WTC11 (cell line): Measurements from ENCODE around the gene NDRG4. TPM values are rescaled to one million over a fixed set of nuclear protein-coding genes. Genes with fewer than 3 reads are reported as not detected.

Experiments used
- ATAC-seq: fragments of 200-7000 bp; cut with Tn5 transposase; 2 replicates; pipeline ENCODE4 v1.10.0; 2021; ENCODE audit warnings: mild to moderate bottlenecking, moderate library complexity
- CTCF ChIA-PET: fragments of 300-600 bp; sonication (Branson Sonifier 250); formaldehyde crosslinking; loops from one replicate; lab custom pipeline; 2021; ENCODE audit warnings: antibody characterized with exemption; lab: Charles Lee
- POLR2A ChIA-PET: fragments of 350-600 bp; sonication (Branson Sonifier 250); formaldehyde crosslinking; loops from one replicate; lab custom pipeline; 2021; ENCODE audit warnings: antibody characterized with exemption; lab: Charles Lee
- DNase-seq: peaks from one replicate; pipeline ENCODE4 v3.0.0; 2021; ENCODE audit warnings: low spot score
- H3K27ac Mint-ChIP-seq: 2 replicates; pipeline ENCODE4 v1.8.0; 2021; ENCODE audit warnings: mixed read lengths
- H3K27me3 Mint-ChIP-seq: 2 replicates; pipeline ENCODE4 v1.8.0; 2021; ENCODE audit warnings: low read depth, mild to moderate bottlenecking, moderate library complexity, mixed read lengths
- H3K36me3 Mint-ChIP-seq: 2 replicates; pipeline ENCODE4 v1.8.0; 2021; ENCODE audit warnings: mixed read lengths
- H3K4me1 Mint-ChIP-seq: 2 replicates; pipeline ENCODE4 v1.8.0; 2022; ENCODE audit warnings: mixed read lengths
- H3K4me3 Mint-ChIP-seq: 2 replicates; pipeline ENCODE4 v1.8.0; 2021; ENCODE audit warnings: mild to moderate bottlenecking, moderate library complexity, mixed read lengths
- H3K9me3 Mint-ChIP-seq: 2 replicates; pipeline ENCODE4 v1.8.0; 2021; ENCODE audit warnings: mixed read lengths
- CREB1 ChIP-seq: sonication (generic); formaldehyde crosslinking; IDR thresholded peaks from 2 replicates; pipeline ENCODE4 v1.8.0; 2023; ENCODE audit warnings: mild to moderate bottlenecking, missing genetic modification reagents
- CREM ChIP-seq: sonication (generic); formaldehyde crosslinking; IDR thresholded peaks from 2 replicates; pipeline ENCODE4 v1.8.1; 2022; ENCODE audit warnings: mild to moderate bottlenecking, missing genetic modification reagents, moderate library complexity
- EMX1 ChIP-seq: fragments of 250-450 bp; sonication (Bioruptor Pico); IDR thresholded peaks from 2 replicates; pipeline ENCODE4 v1.8.0; 2021; ENCODE audit warnings: mild to moderate bottlenecking
- ESRRA ChIP-seq: sonication (generic); formaldehyde crosslinking; IDR thresholded peaks from 2 replicates; pipeline ENCODE4 v1.8.1; 2022; ENCODE audit warnings: mild to moderate bottlenecking, missing genetic modification reagents, borderline replicate concordance
- FOXK1 ChIP-seq: sonication (generic); formaldehyde crosslinking; IDR thresholded peaks from 2 replicates; pipeline ENCODE4 v1.8.0; 2022; ENCODE audit warnings: mild to moderate bottlenecking, moderate library complexity, missing genetic modification reagents
- GABPB1 ChIP-seq: sonication (generic); formaldehyde crosslinking; IDR thresholded peaks from 2 replicates; pipeline ENCODE4 v1.8.1; 2023; ENCODE audit warnings: mild to moderate bottlenecking, missing genetic modification reagents
- JUN ChIP-seq: sonication (generic); formaldehyde crosslinking; IDR thresholded peaks from 2 replicates; pipeline ENCODE4 v1.8.0; 2023; ENCODE audit warnings: mild to moderate bottlenecking, missing genetic modification reagents
- KAT7 ChIP-seq: sonication (generic); formaldehyde crosslinking; IDR thresholded peaks from 2 replicates; pipeline ENCODE4 v1.8.1; 2023; ENCODE audit warnings: missing genetic modification reagents, mild to moderate bottlenecking, borderline replicate concordance
- NFATC4 ChIP-seq: fragments of 250-450 bp; sonication (Bioruptor Pico); IDR thresholded peaks from 2 replicates; pipeline ENCODE4 v1.9.0; 2021; ENCODE audit warnings: mild to moderate bottlenecking
- NR2C2 ChIP-seq: sonication (generic); formaldehyde crosslinking; IDR thresholded peaks from 2 replicates; pipeline ENCODE4 v1.8.0; 2022; ENCODE audit warnings: mild to moderate bottlenecking, missing genetic modification reagents
- NR3C1 ChIP-seq: sonication (generic); formaldehyde crosslinking; conservative IDR thresholded peaks from 2 replicates; pipeline ENCODE4 v1.8.1; 2023; ENCODE audit warnings: low read depth, mild to moderate bottlenecking, missing genetic modification reagents
- SMAD3 ChIP-seq: sonication (generic); formaldehyde crosslinking; IDR thresholded peaks from 2 replicates; pipeline ENCODE4 v1.8.0; 2022; ENCODE audit warnings: missing genetic modification reagents, mild to moderate bottlenecking, borderline replicate concordance
- TEAD4 ChIP-seq: sonication (generic); formaldehyde crosslinking; IDR thresholded peaks from 2 replicates; pipeline ENCODE4 v1.8.0; 2022; ENCODE audit warnings: mild to moderate bottlenecking, missing genetic modification reagents
- ZNF138 ChIP-seq: sonication (generic); formaldehyde crosslinking; conservative IDR thresholded peaks from 2 replicates; pipeline ENCODE4 v1.8.1; 2022; ENCODE audit warnings: mild to moderate bottlenecking, moderate library complexity, missing genetic modification reagents
- ZNF317 ChIP-seq: sonication (generic); formaldehyde crosslinking; IDR thresholded peaks from 2 replicates; pipeline ENCODE4 v1.8.1; 2023; ENCODE audit warnings: low read depth, mild to moderate bottlenecking, moderate library complexity, missing genetic modification reagents, borderline replicate concordance
- ZNF396 ChIP-seq: fragments of 250-450 bp; sonication (Bioruptor Pico); IDR thresholded peaks from 2 replicates; pipeline ENCODE4 v1.8.0; 2021; ENCODE audit warnings: mild to moderate bottlenecking, moderate library complexity, borderline replicate concordance
- ZNF416 ChIP-seq: fragments of 250-450 bp; sonication (Bioruptor Pico); IDR thresholded peaks from 2 replicates; pipeline ENCODE4 v1.9.0; 2021; ENCODE audit warnings: mild to moderate bottlenecking, inconsistent platforms
- total RNA-seq: library from RNA; stranded (reverse); gene quantifications from 3 replicates; pipeline ENCODE4 v1.2.3, GENCODE V29; 2021
- TF ChIP-seq, protein P1 (sequence below): sonication (generic); formaldehyde crosslinking; conservative IDR thresholded peaks from 2 replicates; pipeline ENCODE4 v1.8.1; 2023; ENCODE audit warnings: mild to moderate bottlenecking, low read depth, missing genetic modification reagents, moderate library complexity
- TF ChIP-seq, protein P2 (sequence below): fragments of 250-450 bp; sonication (Bioruptor Pico); IDR thresholded peaks from 2 replicates; pipeline ENCODE4 v1.9.0; 2021; ENCODE audit warnings: moderate library complexity, mild to moderate bottlenecking, inconsistent platforms, borderline replicate concordance
- TF ChIP-seq, protein P3 (sequence below): fragments of 250-450 bp; sonication (Bioruptor Pico); IDR thresholded peaks from 2 replicates; pipeline ENCODE4 v1.9.0; 2021; ENCODE audit warnings: mild to moderate bottlenecking
- TF ChIP-seq, protein P4 (sequence below): fragments of 250-450 bp; sonication (Bioruptor Pico); IDR thresholded peaks from 2 replicates; pipeline ENCODE4 v1.8.0; 2021; ENCODE audit warnings: mild to moderate bottlenecking
- TF ChIP-seq, protein P5 (sequence below): sonication (generic); formaldehyde crosslinking; IDR thresholded peaks from 2 replicates; pipeline ENCODE4 v1.8.1; 2022; ENCODE audit warnings: low read depth, mild to moderate bottlenecking, moderate library complexity, missing genetic modification reagents, borderline replicate concordance
- TF ChIP-seq, protein P6 (sequence below): sonication (generic); formaldehyde crosslinking; IDR thresholded peaks from 2 replicates; pipeline ENCODE4 v1.8.1; 2023; ENCODE audit warnings: mild to moderate bottlenecking, missing genetic modification reagents
- TF ChIP-seq, protein P7 (sequence below): fragments of 250-450 bp; sonication (Bioruptor Pico); IDR thresholded peaks from 2 replicates; pipeline ENCODE4 v1.9.0; 2021; ENCODE audit warnings: mild to moderate bottlenecking, borderline replicate concordance

Gene NDRG4
- total RNA-seq, 1 experiment from 2014 or later, result 20.5 TPM

DNA sequence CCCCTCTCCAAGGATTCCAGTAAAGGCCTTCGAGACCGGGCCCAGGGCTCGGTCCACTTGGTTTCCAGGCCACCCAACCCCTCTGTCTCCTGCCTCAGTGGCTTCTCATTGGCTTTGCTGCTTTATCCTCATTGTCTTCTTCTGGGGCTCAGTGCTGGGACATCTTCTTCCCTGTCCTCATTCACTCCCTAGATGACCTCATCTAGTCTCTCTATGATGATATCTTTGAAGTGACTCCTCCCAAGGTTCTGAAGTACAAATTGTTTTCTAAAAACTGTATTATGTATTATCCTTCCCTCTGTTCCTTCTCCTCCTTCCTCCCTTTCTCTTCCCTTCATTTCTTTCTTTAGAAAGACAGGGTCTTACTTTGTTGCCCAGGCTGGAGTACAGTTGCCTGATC lies 27.1 kb upstream of the NDRG4 start:
- no peak for ATAC-seq
- H3K4me1 Mint-ChIP-seq, result peaks cover 16% of the 10 kb centered on the region
- no peak overlapping the region for H3K27ac Mint-ChIP-seq
- H3K27me3 Mint-ChIP-seq, result peaks cover 19% of the 10 kb centered on the region
- ChIA-PET POLR2A (no interaction called here), CTCF (interaction anchor here (1.0 to 2.9 kb wide), 3 partner anchors 12 to 136 kb away, joined by 3 to 14 read pairs (median 4); no protein-coding TSS in a partner anchor)
- H3K9me3 Mint-ChIP-seq, result no peaks in the 10 kb centered on the region
- H3K4me3 Mint-ChIP-seq, result no peak overlapping the region
- no peaks in the 10 kb centered on the region for H3K36me3 Mint-ChIP-seq
- DNase-seq, result no peak
- TF ChIP-seq, protein P1, sequence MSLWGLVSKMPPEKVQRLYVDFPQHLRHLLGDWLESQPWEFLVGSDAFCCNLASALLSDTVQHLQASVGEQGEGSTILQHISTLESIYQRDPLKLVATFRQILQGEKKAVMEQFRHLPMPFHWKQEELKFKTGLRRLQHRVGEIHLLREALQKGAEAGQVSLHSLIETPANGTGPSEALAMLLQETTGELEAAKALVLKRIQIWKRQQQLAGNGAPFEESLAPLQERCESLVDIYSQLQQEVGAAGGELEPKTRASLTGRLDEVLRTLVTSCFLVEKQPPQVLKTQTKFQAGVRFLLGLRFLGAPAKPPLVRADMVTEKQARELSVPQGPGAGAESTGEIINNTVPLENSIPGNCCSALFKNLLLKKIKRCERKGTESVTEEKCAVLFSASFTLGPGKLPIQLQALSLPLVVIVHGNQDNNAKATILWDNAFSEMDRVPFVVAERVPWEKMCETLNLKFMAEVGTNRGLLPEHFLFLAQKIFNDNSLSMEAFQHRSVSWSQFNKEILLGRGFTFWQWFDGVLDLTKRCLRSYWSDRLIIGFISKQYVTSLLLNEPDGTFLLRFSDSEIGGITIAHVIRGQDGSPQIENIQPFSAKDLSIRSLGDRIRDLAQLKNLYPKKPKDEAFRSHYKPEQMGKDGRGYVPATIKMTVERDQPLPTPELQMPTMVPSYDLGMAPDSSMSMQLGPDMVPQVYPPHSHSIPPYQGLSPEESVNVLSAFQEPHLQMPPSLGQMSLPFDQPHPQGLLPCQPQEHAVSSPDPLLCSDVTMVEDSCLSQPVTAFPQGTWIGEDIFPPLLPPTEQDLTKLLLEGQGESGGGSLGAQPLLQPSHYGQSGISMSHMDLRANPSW (CRISPR knock-in tag), result no peak
- TF ChIP-seq, protein P2, sequence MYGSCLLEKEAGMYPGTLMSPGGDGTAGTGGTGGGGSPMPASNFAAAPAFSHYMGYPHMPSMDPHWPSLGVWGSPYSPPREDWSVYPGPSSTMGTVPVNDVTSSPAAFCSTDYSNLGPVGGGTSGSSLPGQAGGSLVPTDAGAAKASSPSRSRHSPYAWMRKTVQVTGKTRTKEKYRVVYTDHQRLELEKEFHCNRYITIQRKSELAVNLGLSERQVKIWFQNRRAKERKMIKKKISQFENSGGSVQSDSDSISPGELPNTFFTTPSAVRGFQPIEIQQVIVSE, result no peak
- TF ChIP-seq NR3C1 (CRISPR knock-in tag) (no peak), CREM (no peak), ZNF416 (CRISPR knock-in tag) (no peak), NFATC4 (CRISPR knock-in tag) (no peak), JUN (no peak), SMAD3 (CRISPR knock-in tag) (no peak), NR2C2 (CRISPR knock-in tag) (no peak), TEAD4 (no peak), ZNF138 (CRISPR knock-in tag) (no peak), FOXK1 (CRISPR knock-in tag) (no peak), GABPB1 (no peak), EMX1 (CRISPR knock-in tag) (no peak), ZNF317 (CRISPR knock-in tag) (no peak)
- TF ChIP-seq, protein P3, sequence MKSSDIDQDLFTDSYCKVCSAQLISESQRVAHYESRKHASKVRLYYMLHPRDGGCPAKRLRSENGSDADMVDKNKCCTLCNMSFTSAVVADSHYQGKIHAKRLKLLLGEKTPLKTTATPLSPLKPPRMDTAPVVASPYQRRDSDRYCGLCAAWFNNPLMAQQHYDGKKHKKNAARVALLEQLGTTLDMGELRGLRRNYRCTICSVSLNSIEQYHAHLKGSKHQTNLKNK (CRISPR knock-in tag), result no peak
- TF ChIP-seq, protein P4, sequence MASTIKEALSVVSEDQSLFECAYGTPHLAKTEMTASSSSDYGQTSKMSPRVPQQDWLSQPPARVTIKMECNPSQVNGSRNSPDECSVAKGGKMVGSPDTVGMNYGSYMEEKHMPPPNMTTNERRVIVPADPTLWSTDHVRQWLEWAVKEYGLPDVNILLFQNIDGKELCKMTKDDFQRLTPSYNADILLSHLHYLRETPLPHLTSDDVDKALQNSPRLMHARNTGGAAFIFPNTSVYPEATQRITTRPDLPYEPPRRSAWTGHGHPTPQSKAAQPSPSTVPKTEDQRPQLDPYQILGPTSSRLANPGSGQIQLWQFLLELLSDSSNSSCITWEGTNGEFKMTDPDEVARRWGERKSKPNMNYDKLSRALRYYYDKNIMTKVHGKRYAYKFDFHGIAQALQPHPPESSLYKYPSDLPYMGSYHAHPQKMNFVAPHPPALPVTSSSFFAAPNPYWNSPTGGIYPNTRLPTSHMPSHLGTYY (CRISPR knock-in tag), result no peak

DNA sequence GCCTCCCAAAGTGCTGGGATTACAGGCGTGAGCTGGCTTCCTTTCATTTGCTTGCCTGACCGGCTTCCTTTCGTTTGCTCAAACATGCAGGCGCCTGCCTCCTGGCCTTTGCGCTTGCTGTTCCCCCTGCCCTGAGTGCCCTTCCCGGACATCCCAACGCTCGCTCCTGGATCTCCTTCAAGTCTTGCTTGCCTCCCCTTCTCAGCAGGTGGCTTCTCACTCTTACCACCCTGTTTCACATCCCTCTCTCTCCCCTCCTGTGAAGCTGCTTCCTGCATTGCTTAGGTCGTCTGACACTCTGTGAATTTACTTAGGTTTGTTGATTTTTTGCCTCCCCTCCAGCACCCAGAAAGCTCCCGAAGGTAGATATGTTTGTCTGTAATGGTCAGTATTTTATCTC lies 25.6 kb upstream of the NDRG4 start:
- POLR2A ChIA-PET, result interaction anchor here (0.6 kb wide), 1 partner anchor 851 kb away, joined by 5 read pairs; no protein-coding TSS in a partner anchor
- Mint-ChIP-seq H3K9me3 (no peaks in the 10 kb centered on the region), H3K4me1 (peaks cover 16% of the 10 kb centered on the region), H3K27ac (peak overlapping the region; percentile 5; the same call in 1 of the 2 replicates), H3K4me3 (no peak overlapping the region), H3K27me3 (peaks cover 8% of the 10 kb centered on the region), H3K36me3 (no peaks in the 10 kb centered on the region)
- CTCF ChIA-PET, result interaction anchor here (0.6 to 2.9 kb wide), 3 partner anchors 10 to 17 kb away, joined by 3 to 14 read pairs (median 3); no protein-coding TSS in a partner anchor
- ATAC-seq, result no peak; the same call in 1 of the 2 replicates
- TF ChIP-seq, protein P5, sequence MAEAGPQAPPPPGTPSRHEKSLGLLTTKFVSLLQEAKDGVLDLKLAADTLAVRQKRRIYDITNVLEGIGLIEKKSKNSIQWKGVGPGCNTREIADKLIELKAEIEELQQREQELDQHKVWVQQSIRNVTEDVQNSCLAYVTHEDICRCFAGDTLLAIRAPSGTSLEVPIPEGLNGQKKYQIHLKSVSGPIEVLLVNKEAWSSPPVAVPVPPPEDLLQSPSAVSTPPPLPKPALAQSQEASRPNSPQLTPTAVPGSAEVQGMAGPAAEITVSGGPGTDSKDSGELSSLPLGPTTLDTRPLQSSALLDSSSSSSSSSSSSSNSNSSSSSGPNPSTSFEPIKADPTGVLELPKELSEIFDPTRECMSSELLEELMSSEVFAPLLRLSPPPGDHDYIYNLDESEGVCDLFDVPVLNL (CRISPR knock-in tag), result no peak
- TF ChIP-seq, protein P6, sequence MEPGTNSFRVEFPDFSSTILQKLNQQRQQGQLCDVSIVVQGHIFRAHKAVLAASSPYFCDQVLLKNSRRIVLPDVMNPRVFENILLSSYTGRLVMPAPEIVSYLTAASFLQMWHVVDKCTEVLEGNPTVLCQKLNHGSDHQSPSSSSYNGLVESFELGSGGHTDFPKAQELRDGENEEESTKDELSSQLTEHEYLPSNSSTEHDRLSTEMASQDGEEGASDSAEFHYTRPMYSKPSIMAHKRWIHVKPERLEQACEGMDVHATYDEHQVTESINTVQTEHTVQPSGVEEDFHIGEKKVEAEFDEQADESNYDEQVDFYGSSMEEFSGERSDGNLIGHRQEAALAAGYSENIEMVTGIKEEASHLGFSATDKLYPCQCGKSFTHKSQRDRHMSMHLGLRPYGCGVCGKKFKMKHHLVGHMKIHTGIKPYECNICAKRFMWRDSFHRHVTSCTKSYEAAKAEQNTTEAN (CRISPR knock-in tag), result no peak
- TF ChIP-seq ESRRA (CRISPR knock-in tag) (no peak), KAT7 (CRISPR knock-in tag) (no peak), CREB1 (CRISPR knock-in tag) (no peak), ZNF396 (CRISPR knock-in tag) (no peak)
- TF ChIP-seq, protein P7, sequence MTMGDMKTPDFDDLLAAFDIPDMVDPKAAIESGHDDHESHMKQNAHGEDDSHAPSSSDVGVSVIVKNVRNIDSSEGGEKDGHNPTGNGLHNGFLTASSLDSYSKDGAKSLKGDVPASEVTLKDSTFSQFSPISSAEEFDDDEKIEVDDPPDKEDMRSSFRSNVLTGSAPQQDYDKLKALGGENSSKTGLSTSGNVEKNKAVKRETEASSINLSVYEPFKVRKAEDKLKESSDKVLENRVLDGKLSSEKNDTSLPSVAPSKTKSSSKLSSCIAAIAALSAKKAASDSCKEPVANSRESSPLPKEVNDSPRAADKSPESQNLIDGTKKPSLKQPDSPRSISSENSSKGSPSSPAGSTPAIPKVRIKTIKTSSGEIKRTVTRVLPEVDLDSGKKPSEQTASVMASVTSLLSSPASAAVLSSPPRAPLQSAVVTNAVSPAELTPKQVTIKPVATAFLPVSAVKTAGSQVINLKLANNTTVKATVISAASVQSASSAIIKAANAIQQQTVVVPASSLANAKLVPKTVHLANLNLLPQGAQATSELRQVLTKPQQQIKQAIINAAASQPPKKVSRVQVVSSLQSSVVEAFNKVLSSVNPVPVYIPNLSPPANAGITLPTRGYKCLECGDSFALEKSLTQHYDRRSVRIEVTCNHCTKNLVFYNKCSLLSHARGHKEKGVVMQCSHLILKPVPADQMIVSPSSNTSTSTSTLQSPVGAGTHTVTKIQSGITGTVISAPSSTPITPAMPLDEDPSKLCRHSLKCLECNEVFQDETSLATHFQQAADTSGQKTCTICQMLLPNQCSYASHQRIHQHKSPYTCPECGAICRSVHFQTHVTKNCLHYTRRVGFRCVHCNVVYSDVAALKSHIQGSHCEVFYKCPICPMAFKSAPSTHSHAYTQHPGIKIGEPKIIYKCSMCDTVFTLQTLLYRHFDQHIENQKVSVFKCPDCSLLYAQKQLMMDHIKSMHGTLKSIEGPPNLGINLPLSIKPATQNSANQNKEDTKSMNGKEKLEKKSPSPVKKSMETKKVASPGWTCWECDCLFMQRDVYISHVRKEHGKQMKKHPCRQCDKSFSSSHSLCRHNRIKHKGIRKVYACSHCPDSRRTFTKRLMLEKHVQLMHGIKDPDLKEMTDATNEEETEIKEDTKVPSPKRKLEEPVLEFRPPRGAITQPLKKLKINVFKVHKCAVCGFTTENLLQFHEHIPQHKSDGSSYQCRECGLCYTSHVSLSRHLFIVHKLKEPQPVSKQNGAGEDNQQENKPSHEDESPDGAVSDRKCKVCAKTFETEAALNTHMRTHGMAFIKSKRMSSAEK (CRISPR knock-in tag), result no peak
- no peak for DNase-seq
